Stimulated activated CD4-positive, alpha-beta T cell treated with anti-CD3 and anti-CD28 coated beads, Interleukin-2, amount 100 ng/mL, for 4 hours (primary cell): ENCODE data around the gene MS4A4A.

Experiments
- DNase-seq: peaks from one replicate; pipeline ENCODE4 v3.0.0-alpha.2; 2020; ENCODE audit warnings: low read depth

The MS4A4A gene

GRCh38 chr11:60349990-60350389 is 69.5 kb downstream of the MS4A4A start:
- no peak for DNase-seq

- no peak for DNase-seq
Measured at GRCh38 chr11:60357771-60358170, 77.3 kb downstream of the MS4A4A start.
